Measurements from ENCODE around the gene EPAS1. TPM values are rescaled to one million over a fixed set of nuclear protein-coding genes. Genes with fewer than 3 reads are reported as not detected.

EPAS1 gene
- total RNA-seq, 1 donor = 132 TPM

DNA sequence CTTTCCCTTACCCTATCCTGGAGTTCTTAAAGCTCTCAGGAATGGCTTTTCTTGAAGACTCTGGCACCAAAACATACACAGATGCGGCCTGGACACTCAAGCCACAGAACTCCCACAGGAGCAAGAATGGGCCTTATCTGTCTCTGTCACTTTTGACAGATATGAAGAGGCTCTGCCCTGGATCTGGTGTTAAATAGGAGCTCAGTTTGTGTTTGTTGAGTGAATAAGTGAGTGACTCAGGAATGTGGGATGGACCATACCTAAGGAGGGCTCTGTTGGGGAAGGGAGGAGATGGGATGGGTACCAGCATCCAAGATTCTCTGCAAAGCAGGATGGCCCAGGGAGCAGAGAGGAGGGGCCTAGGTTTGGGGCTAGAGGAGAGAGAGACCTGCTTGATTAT is 33.9 kb upstream of the EPAS1 start:
- no peak for DNase-seq (ENCODE audit: low read depth)
- H3K4me3 ChIP-seq (ENCODE audit: low read depth, low read length) = no peak overlapping the region
- TF ChIP-seq CTCF (IDR thresholded peaks at IDR 0.05; ENCODE audit: insufficient read depth, low read depth, low read length) = no peak

DNA sequence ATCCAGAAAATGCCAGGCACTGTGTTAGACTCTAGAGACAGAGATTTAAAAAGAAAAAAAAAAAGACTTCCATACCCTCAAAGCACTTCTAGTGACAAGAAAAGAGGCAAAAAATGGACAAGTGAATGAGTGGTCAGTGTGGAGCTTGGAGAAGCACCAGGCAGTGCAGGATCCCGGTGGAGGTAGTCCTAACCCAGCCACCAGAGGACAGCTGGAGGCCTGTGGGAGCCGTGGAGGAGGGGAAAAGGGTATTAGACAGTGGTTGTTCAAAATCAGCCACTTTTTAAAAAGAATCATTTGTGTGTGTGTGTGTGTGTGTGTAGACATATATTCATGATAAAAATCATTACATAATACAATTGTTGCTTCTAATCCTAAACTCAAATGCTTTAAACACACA is 32.8 kb upstream of the EPAS1 start:
- no peak for TF ChIP-seq CTCF (IDR thresholded peaks at IDR 0.05; ENCODE audit: insufficient read depth, low read depth, low read length)
- no peak for DNase-seq (ENCODE audit: low read depth)
- H3K4me3 ChIP-seq (ENCODE audit: low read depth, low read length) = no peak overlapping the region

DNA sequence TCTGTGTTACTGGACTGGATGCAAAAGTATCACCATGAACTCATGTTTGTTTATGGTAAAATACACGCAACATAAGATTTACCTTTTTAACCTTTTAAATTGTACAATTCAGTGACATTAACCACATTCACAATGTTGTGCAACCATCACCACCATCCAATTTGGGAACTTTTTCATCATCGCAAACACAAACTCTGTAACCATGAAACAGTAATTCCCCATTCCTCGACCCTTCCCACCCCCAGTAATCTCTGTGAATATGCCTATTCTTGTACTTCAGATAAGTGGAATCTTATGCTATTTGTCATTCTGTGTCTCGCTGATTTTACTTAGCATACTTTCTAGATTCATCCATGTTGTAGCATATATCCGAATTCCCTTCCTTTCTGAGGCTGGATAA is 31.1 kb upstream of the EPAS1 start:
- DNase-seq (ENCODE audit: low read depth) = no peak
- no peak overlapping the region for H3K4me3 ChIP-seq (ENCODE audit: low read depth, low read length)
- TF ChIP-seq CTCF (IDR thresholded peaks at IDR 0.05; ENCODE audit: insufficient read depth, low read depth, low read length) = no peak

GRCh38 chr2:46267616-46268015 is 29.6 kb upstream of the EPAS1 start:
- H3K4me3 ChIP-seq (ENCODE audit: low read depth, low read length) = no peak overlapping the region
- DNase-seq (ENCODE audit: low read depth) = peak; percentile 45
- no peak for TF ChIP-seq CTCF (IDR thresholded peaks at IDR 0.05; ENCODE audit: insufficient read depth, low read depth, low read length)

DNA sequence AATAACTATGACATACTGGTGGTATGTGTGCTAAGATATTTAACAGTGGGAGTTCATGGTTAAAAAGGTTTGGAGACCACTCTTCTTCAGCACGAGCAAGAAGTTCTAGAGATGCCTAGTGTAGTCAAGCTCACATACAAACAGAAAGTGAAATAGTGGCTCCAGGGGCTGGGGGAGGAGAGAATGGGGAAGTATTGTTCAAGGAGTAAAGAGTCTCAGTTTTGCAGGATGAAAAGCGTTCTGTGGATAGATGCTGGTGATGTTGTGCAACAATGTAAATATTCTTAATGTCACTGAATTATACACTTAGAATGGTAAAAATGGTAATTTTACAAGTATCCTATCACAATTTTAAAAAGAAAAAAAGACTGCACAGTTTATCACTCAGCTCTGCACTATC is 29.0 kb upstream of the EPAS1 start:
- no peak for TF ChIP-seq CTCF (IDR thresholded peaks at IDR 0.05; ENCODE audit: insufficient read depth, low read depth, low read length)
- peak; percentile 54 for DNase-seq (ENCODE audit: low read depth)
- no peak overlapping the region for H3K4me3 ChIP-seq (ENCODE audit: low read depth, low read length)

DNA sequence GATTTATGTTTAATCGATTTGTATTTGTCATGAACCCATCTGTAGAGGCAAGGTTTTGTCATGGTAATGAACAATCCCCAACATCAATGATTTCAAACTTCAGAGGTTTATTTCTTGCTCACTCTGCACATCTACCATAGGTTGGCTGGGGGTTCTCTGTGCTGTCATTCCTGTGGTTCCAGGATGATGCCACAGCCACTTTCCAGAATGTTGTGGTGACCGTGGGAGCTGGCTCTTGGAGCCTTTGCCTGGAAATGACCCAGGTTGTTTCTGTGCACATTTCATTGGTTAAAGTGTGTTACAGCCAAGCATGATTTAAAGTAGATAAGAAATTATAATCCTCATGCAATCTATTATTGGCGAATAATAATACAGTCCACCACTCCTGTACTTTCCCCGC is 28.2 kb upstream of the EPAS1 start:
- TF ChIP-seq CTCF (IDR thresholded peaks at IDR 0.05; ENCODE audit: insufficient read depth, low read depth, low read length) = no peak
- peak; percentile 69 for DNase-seq (ENCODE audit: low read depth)
- no peak overlapping the region for H3K4me3 ChIP-seq (ENCODE audit: low read depth, low read length)

GRCh38 chr2:46269544-46270273 is 27.5 kb upstream of the EPAS1 start:
- DNase-seq (ENCODE audit: low read depth) = peak; percentile 89
- no peak for TF ChIP-seq CTCF (IDR thresholded peaks at IDR 0.05; ENCODE audit: insufficient read depth, low read depth, low read length)
- H3K4me3 ChIP-seq (ENCODE audit: low read depth, low read length) = no peak overlapping the region

Measured in fibroblast of villous mesenchyme (primary cell).